Sigmoid colon (tissue), 7 donors: ENCODE measurements around the gene CAPZA2. TPM values are rescaled to one million over a fixed set of nuclear protein-coding genes. Genes with fewer than 3 reads are reported as not detected.

ENCODE experiments used
- DNase-seq: peaks from one replicate; pipeline ENCODE4 v3.0.0-alpha.2; 2019
- H3K27ac ChIP-seq, 4 donors: fragments of 200-600 bp; sonication (generic); one replicate each; pipeline ENCODE4 v1.5.1; 2016 to 2019; ENCODE audit warnings: mild to moderate bottlenecking in 1 of 4
- H3K27me3 ChIP-seq, 3 donors: fragments of 200-600 bp; sonication (generic); one replicate each; pipeline ENCODE4 v1.5.1; 2019; ENCODE audit warnings: mild to moderate bottlenecking in 1 of 3
- H3K36me3 ChIP-seq, 4 donors: fragments of 200-600 bp; sonication (generic); one replicate each; pipeline ENCODE4 v1.5.1; 2016 to 2019
- H3K4me1 ChIP-seq, 4 donors: fragments of 200-600 bp; sonication (generic); one replicate each; pipeline ENCODE4 v1.5.1; 2017 to 2019
- H3K4me3 ChIP-seq, 4 donors: fragments of 200-600 bp; sonication (generic); one replicate each; pipeline ENCODE4 v1.5.1; 2017 to 2019; ENCODE audit warnings: mild to moderate bottlenecking in 2 of 4, moderate library complexity in 1 of 4
- H3K9me3 ChIP-seq, 4 donors: fragments of 200-600 bp in 3 of 4; sonication (generic) in 3 of 4; one replicate each; pipeline versions ENCODE4 v1.5.1 to v1.6.1; 2013 to 2019
- CTCF ChIP-seq, 4 experiments: fragments of 450-650 bp in 3 of 4; fragments of 200-600 bp in 1 of 4; IDR thresholded peaks; one replicate each; pipeline ENCODE4 v1.5.1; 2016 to 2019; ENCODE audit warnings: antibody characterized with exemption in 4 of 4, mild to moderate bottlenecking in 3 of 4, moderate library complexity in 2 of 4
- EP300 ChIP-seq, 4 donors: sonication (generic); formaldehyde crosslinking; IDR thresholded peaks; one replicate each; pipeline ENCODE4 v1.6.1; 2017; ENCODE audit warnings: antibody characterized with exemption in 4 of 4
- POLR2A ChIP-seq, 2 donors: fragments of 450-650 bp; IDR thresholded peaks; one replicate each; pipeline ENCODE4 v1.6.1; 2016; ENCODE audit warnings: antibody characterized with exemption in 2 of 2, mild to moderate bottlenecking in 2 of 2, moderate library complexity in 2 of 2
- POLR2AphosphoS5 ChIP-seq, 4 donors: sonication (generic); formaldehyde crosslinking; IDR thresholded peaks; one replicate each; pipeline ENCODE4 v1.6.1; 2017; ENCODE audit warnings: antibody characterized with exemption in 4 of 4
- WGBS, 2 donors: extraction: QIAGEN DNeasy Blood & Tissue Kit; methylation state at CpG; one replicate each; pipeline ENCODE4 v1.1.7; 2013; 5-methylcytosine and 5-hydroxymethylcytosine counted together
- intact Hi-C: fragments of 100-400 bp; cut with DNase I; formaldehyde crosslinking; loops from one replicate; pipeline ENCODE4 v1.15.1; 2023
- polyA plus RNA-seq, 3 donors: library from polyadenylated mRNA; stranded (reverse); fragments of 200-250 nt; gene quantifications; one replicate each; pipeline ENCODE4 v1.2.3, GENCODE V29; 2013
- total RNA-seq, 4 donors: library from RNA; depleted of rRNA; stranded (reverse); fragments of >200 nt; gene quantifications; one replicate each; pipeline ENCODE4 v1.1.0, GENCODE V29; 2016
- donor health status: healthy with polysubstance abuse.
- donor health status: Bipolar disorder and iron deficiency.
- donor health status: healthy.

Gene CAPZA2
- total and polyA plus RNA-seq, 7 donors = 75.3 to 242 (median 189) TPM

- no peak overlapping the region for H3K27ac ChIP-seq
- H3K9me3 ChIP-seq = no peaks in the 10 kb centered on the region
- intact Hi-C loops = no loop called here
- DNase-seq = no peak
- no peak overlapping the region for H3K4me3 ChIP-seq
- H3K4me1 ChIP-seq = peaks cover 0 to 21% (median 12%) of the 10 kb centered on the region in 4 donors
- TF ChIP-seq EP300 (IDR thresholded peaks at IDR 0.05) (no peak), POLR2AphosphoS5 (IDR thresholded peaks at IDR 0.05) (no peak), CTCF (IDR thresholded peaks at IDR 0.05) (no peak), POLR2A (IDR thresholded peaks at IDR 0.05) (no peak)
- no peaks in the 10 kb centered on the region for H3K27me3 ChIP-seq
- H3K36me3 ChIP-seq = peaks cover 0 to 44% (median 6%) of the 10 kb centered on the region in 4 donors
- WGBS, 2 donors = 94 to 98% methylated on average over 2 of the region's 2 CpGs
These were observed 38.8 kb downstream of the CAPZA2 start for GRCh38 chr7:116901143-116901542.

GRCh38 chr7:116902867-116903266, 40.5 kb downstream of the CAPZA2 start:
- peaks cover 0 to 62% (median 6%) of the 10 kb centered on the region in 4 donors for H3K36me3 ChIP-seq
- no peaks in the 10 kb centered on the region for H3K27me3 ChIP-seq
- H3K4me3 ChIP-seq = no peak overlapping the region
- intact Hi-C loops = no loop called here
- DNase-seq = no peak
- peaks cover 0 to 16% (median 9%) of the 10 kb centered on the region in 4 donors for H3K4me1 ChIP-seq
- WGBS, 2 donors = 86 to 92% methylated on average over 3 of the region's 3 CpGs
- TF ChIP-seq CTCF (IDR thresholded peaks at IDR 0.05) (no peak), EP300 (IDR thresholded peaks at IDR 0.05) (no peak), POLR2A (IDR thresholded peaks at IDR 0.05) (no peak), POLR2AphosphoS5 (IDR thresholded peaks at IDR 0.05) (no peak)
- no peaks in the 10 kb centered on the region for H3K9me3 ChIP-seq
- H3K27ac ChIP-seq = no peak overlapping the region

GRCh38 chr7:116906391-116906790, 44.0 kb downstream of the CAPZA2 start:
- intact Hi-C loops = no loop called here
- no peaks in the 10 kb centered on the region for H3K9me3 ChIP-seq
- TF ChIP-seq CTCF (IDR thresholded peaks at IDR 0.05) (no peak), POLR2AphosphoS5 (IDR thresholded peaks at IDR 0.05) (no peak), POLR2A (IDR thresholded peaks at IDR 0.05) (no peak), EP300 (IDR thresholded peaks at IDR 0.05) (no peak)
- H3K36me3 ChIP-seq = peaks cover 1 to 60% (median 12%) of the 10 kb centered on the region in 4 donors
- H3K4me3 ChIP-seq = no peak overlapping the region
- H3K27ac ChIP-seq = no peak overlapping the region
- 74 to 92% methylated on average over 1 of the region's 1 CpG for WGBS, 2 donors
- peaks cover 0 to 4% (median 0%) of the 10 kb centered on the region in 4 donors for H3K4me1 ChIP-seq
- DNase-seq = no peak
- no peaks in the 10 kb centered on the region for H3K27me3 ChIP-seq

- 97 to 99% methylated on average over 6 of the region's 6 CpGs for WGBS, 2 donors
- no peak for TF ChIP-seq EP300 (IDR thresholded peaks at IDR 0.05)
- TF ChIP-seq POLR2A (IDR thresholded peaks at IDR 0.05) = no peak
- TF ChIP-seq CTCF (IDR thresholded peaks at IDR 0.05) = no peak
- no peak for TF ChIP-seq POLR2AphosphoS5 (IDR thresholded peaks at IDR 0.05)
- H3K36me3 ChIP-seq = peaks cover 9 to 85% (median 30%) of the 10 kb centered on the region in 4 donors
- no peaks in the 10 kb centered on the region for H3K9me3 ChIP-seq
- H3K27ac ChIP-seq = no peak overlapping the region
- H3K4me1 ChIP-seq = no peaks in the 10 kb centered on the region
- DNase-seq = no peak
- intact Hi-C loops = no loop called here
- H3K4me3 ChIP-seq = no peak overlapping the region
- H3K27me3 ChIP-seq = no peaks in the 10 kb centered on the region
These were observed 48.0 kb downstream of the CAPZA2 start for GRCh38 chr7:116910383-116910782.

- 91 to 95% methylated on average over 1 of the region's 1 CpG for WGBS, 2 donors
- H3K36me3 ChIP-seq = peaks cover 9 to 86% (median 38%) of the 10 kb centered on the region in 4 donors
- TF ChIP-seq POLR2A (IDR thresholded peaks at IDR 0.05) (no peak), EP300 (IDR thresholded peaks at IDR 0.05) (no peak), CTCF (IDR thresholded peaks at IDR 0.05) (no peak), POLR2AphosphoS5 (IDR thresholded peaks at IDR 0.05) (no peak)
- H3K27me3 ChIP-seq = no peaks in the 10 kb centered on the region
- no peaks in the 10 kb centered on the region for H3K4me1 ChIP-seq
- no peaks in the 10 kb centered on the region for H3K9me3 ChIP-seq
- intact Hi-C loops = no loop called here
- H3K27ac ChIP-seq = no peak overlapping the region
- DNase-seq = no peak
- no peak overlapping the region for H3K4me3 ChIP-seq
These were observed 49.4 kb downstream of the CAPZA2 start for GRCh38 chr7:116911801-116912200.
